ENCODE results near the gene OXCT1.

DNA sequence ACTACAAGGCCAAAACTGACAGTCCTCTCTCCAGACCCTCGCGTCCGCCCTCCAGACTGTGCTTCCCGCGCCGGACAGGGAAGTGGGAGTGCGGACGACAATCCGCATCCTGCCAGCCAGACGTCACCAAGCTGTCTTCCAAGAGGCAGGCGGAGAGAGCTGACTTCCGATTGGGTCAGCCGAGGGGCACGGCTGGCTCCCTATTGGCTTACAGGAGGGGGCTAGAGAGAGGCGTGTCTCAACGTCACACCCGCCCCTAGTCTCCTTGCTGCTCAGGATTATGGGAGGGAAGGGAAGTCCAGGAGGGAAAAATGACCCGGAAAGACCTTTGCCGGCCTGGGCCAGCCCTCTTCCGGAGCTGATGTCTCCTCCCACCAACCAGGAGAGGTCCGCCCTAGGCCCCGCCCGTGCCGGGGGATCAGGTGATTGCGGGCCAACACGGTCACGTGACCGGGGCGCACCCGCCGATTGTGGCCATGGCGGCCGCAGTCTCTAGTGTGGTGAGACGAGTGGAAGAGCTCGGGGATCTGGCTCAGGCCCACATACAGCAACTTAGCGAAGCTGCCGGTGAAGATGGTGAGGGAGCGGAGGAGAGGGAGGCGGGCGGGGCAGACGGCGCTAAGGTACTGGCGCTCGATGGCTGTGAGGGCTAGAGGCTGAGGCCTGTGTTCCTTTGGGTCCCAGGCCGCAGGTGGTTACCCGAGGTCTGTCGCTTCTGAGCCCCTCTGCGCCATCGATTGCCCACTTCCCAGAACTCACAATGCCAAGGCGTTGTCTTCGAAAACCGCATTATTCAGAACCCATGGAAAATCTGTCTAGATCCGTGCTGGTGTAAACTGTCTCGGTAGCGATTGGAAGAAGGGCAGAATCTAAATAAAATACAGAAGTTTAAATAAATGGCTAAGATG, 33.9 kb upstream of the OXCT1 start, which contains the start of gene RIMOC1:
- TF ChIP-seq, protein P1, sequence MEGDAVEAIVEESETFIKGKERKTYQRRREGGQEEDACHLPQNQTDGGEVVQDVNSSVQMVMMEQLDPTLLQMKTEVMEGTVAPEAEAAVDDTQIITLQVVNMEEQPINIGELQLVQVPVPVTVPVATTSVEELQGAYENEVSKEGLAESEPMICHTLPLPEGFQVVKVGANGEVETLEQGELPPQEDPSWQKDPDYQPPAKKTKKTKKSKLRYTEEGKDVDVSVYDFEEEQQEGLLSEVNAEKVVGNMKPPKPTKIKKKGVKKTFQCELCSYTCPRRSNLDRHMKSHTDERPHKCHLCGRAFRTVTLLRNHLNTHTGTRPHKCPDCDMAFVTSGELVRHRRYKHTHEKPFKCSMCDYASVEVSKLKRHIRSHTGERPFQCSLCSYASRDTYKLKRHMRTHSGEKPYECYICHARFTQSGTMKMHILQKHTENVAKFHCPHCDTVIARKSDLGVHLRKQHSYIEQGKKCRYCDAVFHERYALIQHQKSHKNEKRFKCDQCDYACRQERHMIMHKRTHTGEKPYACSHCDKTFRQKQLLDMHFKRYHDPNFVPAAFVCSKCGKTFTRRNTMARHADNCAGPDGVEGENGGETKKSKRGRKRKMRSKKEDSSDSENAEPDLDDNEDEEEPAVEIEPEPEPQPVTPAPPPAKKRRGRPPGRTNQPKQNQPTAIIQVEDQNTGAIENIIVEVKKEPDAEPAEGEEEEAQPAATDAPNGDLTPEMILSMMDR (IDR thresholded peaks at IDR 0.05) = peak in 1 of 4 experiments; percentile 12
- peak; percentile 71 for TF ChIP-seq POLR2A (IDR thresholded peaks at IDR 0.05)

Data from prostate gland (tissue), 2 donors.